SHP77 (cell line): ENCODE measurements around the gene GAS7.
"Not testable (repeated sequence)": the region's sequence is repeated elsewhere in the genome, so short reads cannot be mapped to it uniquely, and the experiment has no call there.

Experiments
- DNase-seq, 2 experiments: peaks; one replicate each; lab custom pipeline; 2025; lab: John Stamatoyannopoulos, UW

The GAS7 gene

GRCh38 chr17:10109146-10109545, 89.3 kb downstream of the GAS7 start:
- DNase-seq, result no peak

DNA sequence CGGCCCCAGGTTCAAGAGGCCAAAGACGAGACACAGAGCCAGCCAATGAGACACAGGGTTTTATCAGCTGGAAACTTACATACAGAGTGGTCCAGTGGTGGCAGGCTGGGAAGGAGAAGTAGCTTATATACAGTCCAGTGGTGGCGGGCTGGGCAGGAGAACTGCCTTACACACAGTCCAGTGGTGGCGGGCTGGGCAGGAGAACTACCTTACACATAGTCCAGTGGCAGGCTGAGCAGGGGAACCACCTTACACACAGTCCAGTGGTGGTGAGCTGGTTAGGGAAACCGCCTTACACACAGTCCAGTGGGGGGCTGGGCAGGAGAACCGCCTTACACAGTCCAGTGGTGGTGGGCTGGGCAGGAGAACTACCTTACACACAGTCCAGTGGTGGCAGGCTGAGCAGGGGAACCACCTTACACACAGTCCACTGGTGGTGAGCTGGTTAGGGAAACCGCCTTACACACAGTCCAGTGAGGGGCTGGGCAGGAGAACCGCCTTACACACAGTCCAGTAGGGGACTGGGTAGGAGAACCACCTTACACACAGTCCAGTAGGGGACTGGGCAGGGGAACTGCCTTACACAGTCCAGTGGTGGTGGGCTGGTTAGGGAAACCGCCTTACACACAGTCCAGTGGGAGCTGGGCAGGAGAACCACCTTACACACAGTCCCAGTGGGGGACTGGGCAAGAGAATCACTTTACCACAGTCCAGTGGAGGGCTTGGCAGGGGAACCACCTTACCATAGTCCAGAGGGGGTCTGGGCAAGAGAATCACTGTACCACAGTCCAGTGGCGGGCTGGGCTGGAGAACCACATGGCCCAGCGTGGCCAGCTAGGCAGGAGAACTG, 90.9 kb downstream of the GAS7 start:
- DNase-seq, result no peak

DNA sequence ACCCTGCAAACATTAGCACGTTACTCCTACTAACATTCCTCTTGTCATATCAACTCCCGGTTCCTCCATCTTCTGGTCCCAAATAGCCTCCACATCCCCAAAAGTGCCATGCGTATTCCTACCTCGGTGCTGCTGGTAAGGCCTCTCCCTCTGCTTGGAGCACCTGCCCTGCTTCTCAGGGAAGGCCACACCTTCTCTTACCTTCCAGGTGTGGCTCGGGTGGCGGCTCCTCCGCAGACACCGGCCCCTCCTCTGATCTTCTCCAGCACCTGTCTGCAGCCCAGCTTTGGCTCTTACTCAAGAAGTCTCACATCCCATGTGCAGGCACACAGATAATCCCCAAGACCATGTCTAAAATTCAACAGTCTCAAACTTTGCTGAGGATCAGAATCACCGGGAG, 92.3 kb downstream of the GAS7 start:
- no peak for DNase-seq

GRCh38 chr17:10105513-10106001, 92.8 kb downstream of the GAS7 start:
- no peak for DNase-seq

GRCh38 chr17:10103712-10104111, 94.7 kb downstream of the GAS7 start:
- DNase-seq, result no peak

GRCh38 chr17:10102817-10103216, 95.6 kb downstream of the GAS7 start:
- no peak for DNase-seq

DNA sequence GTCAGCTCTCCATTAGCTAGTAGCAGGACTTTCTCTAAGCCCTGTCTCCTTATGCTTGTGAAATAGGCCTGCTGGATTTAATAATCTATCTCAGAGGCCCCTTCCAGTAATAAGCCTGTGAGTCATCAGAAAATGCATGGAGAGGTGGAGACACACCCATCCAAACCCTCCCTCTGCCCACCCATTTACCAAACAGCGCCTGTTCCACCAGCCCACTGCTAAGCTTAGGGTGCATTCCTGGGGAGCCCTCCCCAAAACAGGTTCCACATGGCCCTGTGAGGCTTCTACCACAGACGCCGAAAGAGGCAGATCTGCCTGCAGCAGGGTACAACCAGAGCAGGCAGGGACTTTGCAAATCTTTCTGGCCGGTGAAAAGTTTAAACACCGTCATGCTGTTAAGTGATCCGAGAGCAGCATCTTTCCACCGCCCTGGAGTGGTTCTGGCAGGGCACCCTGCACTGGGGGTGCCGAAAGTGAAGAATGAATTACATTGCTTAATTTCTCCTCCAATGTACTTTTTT, 99.3 kb downstream of the GAS7 start:
- DNase-seq, result no peak

GRCh38 chr17:10096596-10096995, 101.8 kb downstream of the GAS7 start:
- DNase-seq, result no peak

- not testable (repeated sequence) for DNase-seq
Observed at GRCh38 chr17:10095295-10095694, 103.1 kb downstream of the GAS7 start.

- DNase-seq, result no peak
Observed at GRCh38 chr17:10094797-10095196, 103.6 kb downstream of the GAS7 start.

DNA sequence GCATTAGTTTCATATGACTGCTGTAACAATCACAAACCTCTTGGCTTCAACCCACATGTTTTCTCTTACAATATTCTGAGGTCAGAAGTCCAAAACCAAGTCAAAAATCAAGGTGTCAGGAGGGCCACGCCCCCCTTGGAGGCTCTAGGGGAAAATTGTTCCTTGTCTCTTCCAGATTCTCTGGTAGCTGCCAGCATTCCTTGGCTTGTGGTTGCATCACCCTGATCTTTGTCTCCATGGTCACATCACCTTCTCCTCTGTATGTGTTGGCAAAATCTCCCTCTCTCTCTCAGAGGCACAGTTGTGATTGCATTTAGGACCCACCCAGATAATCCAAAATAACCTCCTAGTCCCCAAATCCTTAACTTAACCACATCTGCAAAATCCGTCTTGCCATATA, 105.8 kb downstream of the GAS7 start:
- no peak for DNase-seq

GRCh38 chr17:10091046-10091445, 107.4 kb downstream of the GAS7 start:
- DNase-seq, result no peak

GRCh38 chr17:10089196-10089804, 109.1 kb downstream of the GAS7 start:
- DNase-seq, result no peak

DNA sequence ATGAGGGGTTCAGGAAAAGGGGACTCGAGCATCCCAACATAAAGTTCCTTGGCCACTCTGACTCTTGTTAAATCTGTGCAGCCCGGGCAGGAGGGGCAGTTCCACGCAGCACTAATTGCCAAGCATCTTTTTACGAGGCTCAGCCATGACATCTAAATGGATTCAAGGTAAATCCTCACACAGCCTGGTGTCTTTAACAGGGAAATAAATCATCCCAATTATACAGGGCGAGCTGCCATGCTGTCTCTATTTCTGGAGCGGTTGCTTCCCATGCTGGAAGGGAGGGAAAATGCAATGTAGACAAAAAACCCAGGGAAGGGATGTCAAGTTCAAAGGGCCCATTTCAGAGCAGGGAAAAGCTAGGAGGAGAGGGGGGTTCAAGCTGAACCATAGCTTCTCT, 110.0 kb downstream of the GAS7 start:
- no peak for DNase-seq

GRCh38 chr17:10087355-10087754, 111.1 kb downstream of the GAS7 start:
- DNase-seq, result no peak

GRCh38 chr17:10083864-10084263, 114.5 kb downstream of the GAS7 start:
- no peak for DNase-seq

- no peak for DNase-seq
Observed at GRCh38 chr17:10082795-10083194, 115.6 kb downstream of the GAS7 start.

DNA sequence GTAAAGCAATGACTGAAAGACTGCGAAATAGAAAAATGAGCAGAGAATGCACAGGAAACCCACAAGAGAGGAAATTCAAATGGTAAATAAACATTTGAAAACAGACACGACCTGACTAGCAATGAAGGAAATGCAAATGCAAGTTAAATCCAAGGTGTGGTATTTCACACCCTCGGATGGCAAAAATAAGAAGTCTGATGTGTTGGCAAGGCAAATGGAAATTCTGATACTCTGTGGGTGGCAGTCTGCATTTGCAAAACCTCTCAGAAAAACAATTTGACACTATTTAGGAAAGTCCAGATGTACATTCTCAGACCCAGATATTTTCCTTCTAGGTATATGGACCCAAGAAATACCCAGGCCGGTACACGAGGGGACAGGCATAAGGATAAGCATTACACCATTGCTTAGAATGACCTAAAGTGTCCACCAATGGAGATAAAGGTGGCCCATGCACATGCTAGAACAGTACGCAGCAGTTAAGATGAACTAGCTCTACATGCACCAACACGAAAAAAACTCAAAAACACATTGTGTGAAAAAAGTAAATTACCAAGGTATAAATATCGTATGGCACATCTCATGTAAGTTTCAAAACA, 116.7 kb downstream of the GAS7 start:
- no peak for DNase-seq

DNA sequence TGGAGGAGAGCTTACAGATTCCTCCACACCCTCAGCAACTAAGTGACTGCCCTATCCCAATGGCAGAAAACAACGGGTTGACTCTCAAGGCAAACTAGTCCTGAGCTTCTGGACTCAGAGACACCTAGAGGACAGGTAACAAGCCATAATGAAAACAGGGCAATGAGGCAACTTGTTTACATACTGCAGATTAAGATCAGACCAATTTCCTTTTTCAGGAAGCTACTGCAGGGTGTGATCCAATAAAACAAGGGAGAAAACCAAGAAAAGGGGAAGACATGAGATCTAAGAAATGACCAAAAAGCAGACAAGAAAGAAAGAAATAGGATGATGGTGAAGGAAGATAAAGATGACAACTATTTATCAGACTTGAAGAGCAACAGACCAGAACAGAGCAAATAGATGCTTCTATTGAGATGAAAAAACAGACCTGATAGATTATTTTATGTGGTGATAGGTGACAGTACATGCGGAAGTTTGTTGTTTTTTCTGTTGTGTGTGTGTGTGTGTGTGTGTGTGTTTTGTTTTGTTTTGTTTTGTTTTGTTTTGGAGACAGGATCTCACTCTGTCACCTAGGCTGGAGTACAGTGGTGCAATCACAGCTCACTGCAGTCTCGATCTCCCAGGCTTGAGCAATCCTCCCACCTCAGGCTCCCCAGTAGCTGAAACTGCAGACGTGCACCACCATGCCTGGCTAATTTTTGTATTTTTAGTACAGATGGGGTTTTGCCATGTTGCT, 120.7 kb downstream of the GAS7 start:
- DNase-seq, result no peak

DNA sequence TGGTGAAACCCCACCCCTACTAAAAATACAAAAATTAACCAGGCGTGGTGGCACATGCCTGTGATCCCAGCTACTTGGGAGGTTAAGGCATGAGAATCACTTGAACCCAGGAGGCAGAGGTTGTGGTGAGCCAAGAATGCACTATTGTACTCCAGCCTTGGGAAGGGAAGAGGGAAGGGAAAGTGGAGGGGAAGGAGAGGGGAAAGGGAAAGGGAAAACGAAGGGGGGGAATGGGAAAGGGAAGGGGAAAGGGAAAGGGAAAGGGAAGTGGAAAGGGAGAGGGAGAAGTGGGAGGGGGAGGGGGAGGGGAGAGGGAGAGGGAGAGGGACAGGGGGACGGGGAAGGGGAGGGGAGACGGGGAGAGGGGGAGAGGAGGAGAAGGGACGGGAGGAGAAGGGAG, 122.5 kb downstream of the GAS7 start:
- DNase-seq, result no peak

DNA sequence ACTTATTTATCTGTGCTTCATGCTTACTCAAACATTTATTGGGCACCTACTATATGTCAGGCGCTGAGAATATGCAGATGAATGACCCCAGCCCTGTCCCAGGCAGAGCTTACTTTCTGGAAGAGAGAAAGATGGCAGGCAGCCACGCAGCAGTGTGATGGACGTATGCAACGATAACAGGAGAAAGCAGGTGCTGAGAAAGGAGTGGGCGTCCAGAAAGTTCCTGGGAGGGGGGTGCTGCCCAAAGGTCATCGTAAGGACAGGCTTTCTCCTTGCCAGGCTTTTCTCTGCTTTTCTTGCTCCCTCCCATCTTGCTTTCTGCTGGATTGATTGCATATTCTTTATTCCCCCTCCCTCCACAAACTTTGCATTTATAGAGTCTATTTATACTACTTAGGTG, 124.5 kb downstream of the GAS7 start:
- DNase-seq, result no peak
